Measurements from ENCODE around the gene SAMD1.

Gene SAMD1

DNA sequence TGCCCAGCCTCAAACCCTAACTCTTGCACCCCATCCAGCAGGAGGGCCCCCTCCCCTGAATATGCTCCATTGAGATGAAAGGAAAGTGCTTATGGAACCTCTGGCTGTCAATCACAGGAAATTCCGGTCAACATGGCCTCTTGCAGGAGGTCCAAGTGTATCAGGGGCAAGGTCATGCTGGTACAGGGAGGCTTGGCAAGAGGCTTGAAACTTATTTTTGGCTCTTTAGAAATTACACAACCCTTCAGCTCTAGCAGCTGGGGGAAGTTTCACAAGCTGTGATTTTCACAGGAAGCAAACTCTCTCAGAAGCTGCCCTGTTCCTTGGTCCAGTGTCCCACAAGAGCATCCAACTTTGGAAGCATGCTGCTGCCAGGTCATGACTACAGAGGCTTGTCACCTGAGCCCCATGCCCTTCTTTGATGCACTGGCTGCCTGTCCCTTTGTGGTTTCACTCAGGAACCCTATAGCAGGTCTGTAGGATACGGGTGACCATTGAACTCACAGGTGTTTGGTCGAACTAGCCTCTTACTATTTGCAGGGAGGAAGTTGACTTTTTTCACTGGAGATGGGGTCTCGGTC is 37.5 kb upstream of the SAMD1 start:
- TF ChIP-seq, protein P1, sequence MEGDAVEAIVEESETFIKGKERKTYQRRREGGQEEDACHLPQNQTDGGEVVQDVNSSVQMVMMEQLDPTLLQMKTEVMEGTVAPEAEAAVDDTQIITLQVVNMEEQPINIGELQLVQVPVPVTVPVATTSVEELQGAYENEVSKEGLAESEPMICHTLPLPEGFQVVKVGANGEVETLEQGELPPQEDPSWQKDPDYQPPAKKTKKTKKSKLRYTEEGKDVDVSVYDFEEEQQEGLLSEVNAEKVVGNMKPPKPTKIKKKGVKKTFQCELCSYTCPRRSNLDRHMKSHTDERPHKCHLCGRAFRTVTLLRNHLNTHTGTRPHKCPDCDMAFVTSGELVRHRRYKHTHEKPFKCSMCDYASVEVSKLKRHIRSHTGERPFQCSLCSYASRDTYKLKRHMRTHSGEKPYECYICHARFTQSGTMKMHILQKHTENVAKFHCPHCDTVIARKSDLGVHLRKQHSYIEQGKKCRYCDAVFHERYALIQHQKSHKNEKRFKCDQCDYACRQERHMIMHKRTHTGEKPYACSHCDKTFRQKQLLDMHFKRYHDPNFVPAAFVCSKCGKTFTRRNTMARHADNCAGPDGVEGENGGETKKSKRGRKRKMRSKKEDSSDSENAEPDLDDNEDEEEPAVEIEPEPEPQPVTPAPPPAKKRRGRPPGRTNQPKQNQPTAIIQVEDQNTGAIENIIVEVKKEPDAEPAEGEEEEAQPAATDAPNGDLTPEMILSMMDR (IDR thresholded peaks at IDR 0.05; ENCODE audit: control insufficient read depth, extremely low read depth, insufficient read depth) = no peak
- no peak overlapping the region for H3K4me3 ChIP-seq (ENCODE audit: low read depth, low read length)
- DNase-seq (ENCODE audit: low read depth) = no peak

DNA sequence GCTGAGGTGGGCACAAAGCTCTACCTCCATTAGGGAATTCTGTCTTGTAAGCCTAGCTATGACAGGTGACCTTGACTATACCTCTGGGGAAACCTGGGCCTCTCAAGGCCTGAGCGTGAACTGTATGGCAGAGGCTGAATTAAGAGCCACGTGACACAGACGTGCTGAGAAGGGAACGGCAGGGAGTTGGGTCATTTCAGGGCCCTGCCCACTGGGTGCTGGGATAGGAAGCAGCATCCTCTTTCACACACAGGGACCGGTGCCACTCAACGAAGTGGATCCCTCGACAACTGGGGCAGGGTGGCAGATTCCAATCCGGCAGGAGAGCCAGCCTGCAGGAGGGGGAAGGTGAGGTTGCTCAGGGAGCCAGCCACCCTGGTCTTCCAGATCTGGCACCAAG is 36.6 kb upstream of the SAMD1 start:
- no peak for DNase-seq (ENCODE audit: low read depth)
- TF ChIP-seq, protein P1 (IDR thresholded peaks at IDR 0.05; ENCODE audit: control insufficient read depth, extremely low read depth, insufficient read depth) = no peak
- H3K4me3 ChIP-seq (ENCODE audit: low read depth, low read length) = no peak overlapping the region

DNA sequence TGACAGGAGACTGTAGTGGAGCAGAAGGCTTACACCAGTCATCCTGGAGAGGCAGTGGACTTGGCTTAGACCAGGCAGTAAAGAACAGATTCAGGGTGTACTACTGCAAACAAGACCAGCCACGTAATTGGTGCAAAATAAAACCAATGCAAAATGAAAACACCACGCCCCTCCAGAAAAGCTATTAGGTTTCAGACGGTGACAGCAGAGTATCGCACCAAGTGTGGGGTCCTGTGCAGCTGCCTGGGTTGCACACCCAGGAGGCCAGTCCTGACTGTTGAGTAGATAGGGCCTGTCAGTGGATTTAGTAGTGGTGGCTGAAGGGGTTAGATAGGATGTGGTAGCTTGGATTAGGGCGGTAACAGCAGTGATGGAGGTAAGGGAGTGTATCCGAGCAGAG is 32.4 kb upstream of the SAMD1 start:
- TF ChIP-seq, protein P1 (IDR thresholded peaks at IDR 0.05; ENCODE audit: control insufficient read depth, extremely low read depth, insufficient read depth) = no peak
- H3K4me3 ChIP-seq (ENCODE audit: low read depth, low read length) = no peak overlapping the region
- no peak for DNase-seq (ENCODE audit: low read depth)

DNA sequence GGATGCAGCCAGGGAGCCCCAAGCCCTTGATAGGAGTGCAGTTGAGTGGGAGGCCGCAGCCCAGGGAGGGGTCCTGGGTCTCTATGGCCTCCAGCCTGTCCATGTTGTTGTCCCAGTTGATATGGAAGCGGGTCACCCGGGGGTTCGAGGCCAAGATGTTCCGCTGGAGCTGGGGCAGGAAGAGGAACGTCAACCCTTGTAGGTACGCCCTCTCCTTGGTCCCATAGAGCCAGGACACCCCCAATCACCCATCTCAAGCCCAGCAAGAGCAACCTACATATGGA is 29.9 kb upstream of the SAMD1 start:
- TF ChIP-seq, protein P1 (IDR thresholded peaks at IDR 0.05; ENCODE audit: control insufficient read depth, extremely low read depth, insufficient read depth) = no peak

DNA sequence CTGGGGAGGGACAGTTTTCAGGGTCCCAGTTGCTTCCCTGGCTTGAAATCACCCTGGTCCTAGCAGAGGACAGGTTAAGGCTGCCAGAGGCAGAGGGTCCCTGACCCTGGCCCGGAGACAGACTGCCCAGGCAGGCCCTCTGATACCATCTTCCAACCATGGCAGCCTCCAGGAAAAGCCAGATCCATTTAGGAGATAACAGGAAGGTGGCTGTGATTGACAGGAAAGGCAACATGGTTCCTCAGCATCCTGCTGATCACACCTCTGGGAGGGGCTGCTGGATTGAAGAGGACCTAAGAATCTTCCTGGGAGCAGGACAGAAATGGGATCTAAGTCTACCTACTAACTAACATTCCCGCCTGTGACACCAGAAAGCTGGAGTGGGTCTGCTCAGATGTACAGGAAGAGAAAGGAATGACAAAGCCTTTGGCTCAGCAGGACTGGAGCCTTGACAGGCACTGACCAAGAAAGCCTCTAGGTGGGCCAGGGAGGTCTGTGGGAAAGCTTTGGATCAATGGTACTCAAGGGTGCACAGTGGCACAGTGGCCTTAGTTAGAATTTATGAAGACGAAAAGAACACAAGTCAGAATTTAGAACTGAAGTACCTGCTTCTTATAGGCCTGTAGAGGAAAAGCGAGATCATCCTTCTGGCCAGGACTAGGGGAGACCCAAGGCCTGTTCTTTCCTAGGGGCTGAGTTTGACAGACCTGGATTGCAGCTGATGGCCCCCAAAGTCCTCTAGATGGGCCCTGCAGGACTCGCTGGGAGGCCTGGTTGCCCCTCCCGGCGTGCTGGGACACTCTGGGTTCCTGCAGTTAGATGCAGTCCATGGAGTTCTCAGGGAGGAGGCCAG is 29.3 kb upstream of the SAMD1 start:
- no peak for DNase-seq (ENCODE audit: low read depth)
- H3K4me3 ChIP-seq (ENCODE audit: low read depth, low read length) = no peak overlapping the region
- TF ChIP-seq, protein P1 (IDR thresholded peaks at IDR 0.05; ENCODE audit: control insufficient read depth, extremely low read depth, insufficient read depth) = no peak

More for the DNA sequence above, 29.9 kb upstream of the SAMD1 start:
- H3K4me3 ChIP-seq (ENCODE audit: low read depth, low read length) = no peak overlapping the region
- DNase-seq (ENCODE audit: low read depth) = no peak

DNA sequence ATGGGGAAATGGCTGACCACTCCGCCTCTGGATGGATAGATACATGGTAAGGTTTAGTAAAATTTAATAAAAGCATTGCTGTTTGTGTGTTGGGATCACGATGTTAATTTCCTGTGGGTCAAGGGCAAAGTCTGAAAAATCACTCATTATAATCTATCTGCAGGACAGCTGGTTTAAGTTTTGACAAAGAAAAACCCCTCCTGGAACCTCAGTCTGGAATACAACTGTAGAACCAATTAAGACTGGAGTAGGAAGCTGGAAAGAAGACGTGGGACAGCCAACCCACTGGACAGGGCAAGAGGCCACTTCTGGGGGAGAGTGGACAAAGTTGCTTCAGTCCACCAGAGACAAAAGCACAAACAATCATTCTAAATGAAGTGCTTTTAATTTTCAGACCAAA is 28.6 kb upstream of the SAMD1 start:
- DNase-seq (ENCODE audit: low read depth) = no peak
- TF ChIP-seq, protein P1 (IDR thresholded peaks at IDR 0.05; ENCODE audit: control insufficient read depth, extremely low read depth, insufficient read depth) = no peak
- H3K4me3 ChIP-seq (ENCODE audit: low read depth, low read length) = peak overlapping the region; percentile 60
